Liver (tissue), 9 donors: ENCODE measurements around the gene POU4F3. TPM values are rescaled to one million over a fixed set of nuclear protein-coding genes. Genes with fewer than 3 reads are reported as not detected.

ENCODE experiments used
- DNase-seq: peaks from one replicate; pipeline ENCODE4 v3.0.0-alpha.2; 2017; ENCODE audit warnings: low spot score
- H3K27ac ChIP-seq, 2 donors: one replicate each; pipeline ENCODE4 v1.7.0; 2013; ENCODE audit warnings: inconsistent platforms in 2 of 2, low read length in 2 of 2, control low read depth in 1 of 2, low read depth in 1 of 2, mild to moderate bottlenecking in 1 of 2
- H3K27me3 ChIP-seq, 4 donors: one replicate each; pipeline versions ENCODE4 v1.6.1 to v1.7.0; 2013; ENCODE audit warnings: low read length in 3 of 4, inconsistent platforms in 1 of 4, mild to moderate bottlenecking in 1 of 4, moderate library complexity in 1 of 4; ENCODE audit not compliant: control insufficient read depth in 4 of 4, insufficient read depth in 4 of 4
- H3K36me3 ChIP-seq, 4 donors: one replicate each; pipeline versions ENCODE4 v1.6.1 to v1.7.0; 2013; ENCODE audit warnings: low read length in 3 of 4, mild to moderate bottlenecking in 3 of 4, low read depth in 1 of 4, moderate library complexity in 1 of 4; ENCODE audit not compliant: control insufficient read depth in 4 of 4, insufficient read depth in 3 of 4
- H3K4me1 ChIP-seq, 4 donors: one replicate each; pipeline versions ENCODE4 v1.6.1 to v1.7.0; 2013; ENCODE audit warnings: low read length in 3 of 4, mild to moderate bottlenecking in 3 of 4, moderate library complexity in 1 of 4; ENCODE audit not compliant: control insufficient read depth in 4 of 4, insufficient read depth in 4 of 4
- H3K4me3 ChIP-seq, 3 donors: one replicate each; pipeline versions ENCODE4 v1.6.1 to v1.7.0; 2013; ENCODE audit warnings: low read length in 3 of 3, control low read depth in 1 of 3, low read depth in 1 of 3, mild to moderate bottlenecking in 1 of 3
- H3K9ac ChIP-seq, 2 donors: one replicate each; pipeline ENCODE4 v1.7.0; 2013; ENCODE audit warnings: low read length in 2 of 2, mild to moderate bottlenecking in 2 of 2, moderate library complexity in 2 of 2, control low read depth in 1 of 2, low read depth in 1 of 2
- H3K9me3 ChIP-seq, 4 donors: one replicate each; pipeline versions ENCODE4 v1.6.1 to v1.7.0; 2013; ENCODE audit warnings: low read length in 3 of 4; ENCODE audit not compliant: control insufficient read depth in 4 of 4
- EGR1 ChIP-seq, 2 donors: IDR thresholded peaks; 2 replicates each; pipeline ENCODE4 v1.6.1; 2016 to 2018; ENCODE audit warnings: antibody characterized with exemption in 2 of 2, low read depth in 2 of 2
- FOXA1 ChIP-seq: IDR thresholded peaks from 2 replicates; pipeline ENCODE4 v1.6.1; 2016; ENCODE audit warnings: antibody characterized with exemption
- FOXA2 ChIP-seq: IDR thresholded peaks from 2 replicates; pipeline ENCODE4 v1.6.1; 2016; ENCODE audit warnings: antibody characterized with exemption
- GABPA ChIP-seq, 2 donors: IDR thresholded peaks in 1 of 2; conservative IDR thresholded peaks in 1 of 2; 2 replicates each; pipeline ENCODE4 v1.6.1; 2016; ENCODE audit warnings: antibody characterized with exemption in 2 of 2, mild to moderate bottlenecking in 1 of 2, moderate library complexity in 1 of 2
- HNF4A ChIP-seq, 2 donors: conservative IDR thresholded peaks; 2 replicates each; pipeline ENCODE4 v1.6.1; 2016; ENCODE audit warnings: antibody characterized with exemption in 2 of 2, mild to moderate bottlenecking in 2 of 2
- HNF4G ChIP-seq: IDR thresholded peaks from 2 replicates; pipeline ENCODE4 v1.6.1; 2016; ENCODE audit warnings: antibody characterized with exemption
- JUND ChIP-seq, 2 donors: IDR thresholded peaks; 2 replicates each; pipeline ENCODE4 v1.6.1; 2016; ENCODE audit warnings: antibody characterized with exemption in 2 of 2
- NR2F2 ChIP-seq: IDR thresholded peaks from 2 replicates; pipeline ENCODE4 v1.6.1; 2016; ENCODE audit warnings: antibody characterized with exemption
- RAD21 ChIP-seq, 2 donors: IDR thresholded peaks; 2 replicates each; pipeline ENCODE4 v1.6.1; 2016; ENCODE audit warnings: antibody characterized with exemption in 2 of 2, mild to moderate bottlenecking in 2 of 2
- RXRA ChIP-seq, 2 donors: IDR thresholded peaks; 2 replicates each; pipeline ENCODE4 v1.6.1; 2017 to 2018; ENCODE audit warnings: antibody characterized with exemption in 2 of 2, mild to moderate bottlenecking in 1 of 2
- SP1 ChIP-seq: IDR thresholded peaks from 2 replicates; pipeline ENCODE4 v1.6.1; 2018; ENCODE audit warnings: antibody characterized with exemption, mild to moderate bottlenecking
- TAF1 ChIP-seq: conservative IDR thresholded peaks from 2 replicates; pipeline ENCODE4 v1.6.1; 2016; ENCODE audit warnings: antibody characterized with exemption, mild to moderate bottlenecking
- YY1 ChIP-seq: IDR thresholded peaks from 2 replicates; pipeline ENCODE4 v1.6.1; 2016; ENCODE audit warnings: antibody characterized with exemption, mild to moderate bottlenecking
- WGBS: extraction: QIAGEN DNeasy Blood & Tissue Kit; methylation state at CpG from one replicate; pipeline ENCODE4 v1.1.7; 2013; 5-methylcytosine and 5-hydroxymethylcytosine counted together
- polyA plus RNA-seq, 2 donors: library from polyadenylated mRNA; stranded (reverse) in 1 of 2; unstranded in 1 of 2; fragments of 200-250 nt in 1 of 2; fragments of >200 nt in 1 of 2; fragmentation: Nextera tagmentation in 1 of 2; extraction: Ambion mirVana in 1 of 2; gene quantifications; one replicate each; pipeline versions ENCODE4 v1.2.1 to v1.2.3, GENCODE V29; 2013 to 2015
- total RNA-seq, 2 donors: library from RNA; depleted of rRNA; stranded (reverse); fragments of >200 nt; gene quantifications; one replicate each; pipeline ENCODE4 v1.2.3, GENCODE V29; 2014
- TF ChIP-seq, protein P1 (sequence below): IDR thresholded peaks from 2 replicates; pipeline ENCODE4 v1.6.1; 2016; ENCODE audit warnings: antibody characterized with exemption
- TF ChIP-seq, protein P2 (sequence below): IDR thresholded peaks from 2 replicates; pipeline ENCODE4 v1.6.1; 2016; ENCODE audit warnings: antibody characterized with exemption
- TF ChIP-seq, protein P3 (sequence below): IDR thresholded peaks from 2 replicates; pipeline ENCODE4 v1.6.1; 2016; ENCODE audit warnings: antibody characterized with exemption, mild to moderate bottlenecking
- TF ChIP-seq, protein P4 (sequence below): IDR thresholded peaks from 2 replicates; pipeline ENCODE4 v1.6.1; 2016; ENCODE audit warnings: antibody characterized with exemption
- TF ChIP-seq, protein P5 (sequence below): fragments of 150-350 bp; IDR thresholded peaks from 2 replicates; pipeline ENCODE4 v1.5.1; 2017; ENCODE audit warnings: improper control_type of control experiment, low read depth, low read length; ENCODE audit not compliant: missing input control
- donor health status: healthy.
- donor health status: healthy.
- donor health status: healthy.
- donor health status: healthy.
- donor health status: healthy.

The POU4F3 gene
- total and polyA plus RNA-seq, 4 donors: not detected

DNA sequence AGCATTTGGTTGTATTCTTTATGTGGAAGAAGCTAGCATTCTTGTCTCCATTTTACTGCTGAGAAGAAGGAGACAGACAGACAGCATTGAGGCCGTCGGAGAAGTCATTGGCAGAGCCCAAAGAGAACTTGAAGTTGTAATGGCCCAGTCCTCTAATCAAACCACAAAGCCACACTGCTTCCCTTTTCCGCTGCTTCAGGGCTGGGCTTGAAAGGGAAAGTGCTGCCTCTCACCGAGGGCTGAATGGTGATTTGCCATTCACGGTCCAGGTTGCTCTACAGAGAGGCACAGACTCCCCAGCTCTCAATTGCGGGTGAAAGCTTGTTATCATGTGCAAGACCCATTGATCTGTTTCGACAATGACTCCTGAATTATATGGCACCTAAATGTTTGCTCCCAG, 25.6 kb upstream of the POU4F3 start:
- WGBS: 36% methylated on average over 7 of the region's 7 CpGs
- no peak for DNase-seq
- H3K4me1 ChIP-seq: no peaks in the 10 kb centered on the region
- H3K27ac ChIP-seq: no peak overlapping the region
- no peak for TF ChIP-seq TAF1
- TF ChIP-seq EGR1 (IDR thresholded peaks at IDR 0.05; ENCODE audit: low read depth in 2 of 2): no peak
- TF ChIP-seq, protein P1, sequence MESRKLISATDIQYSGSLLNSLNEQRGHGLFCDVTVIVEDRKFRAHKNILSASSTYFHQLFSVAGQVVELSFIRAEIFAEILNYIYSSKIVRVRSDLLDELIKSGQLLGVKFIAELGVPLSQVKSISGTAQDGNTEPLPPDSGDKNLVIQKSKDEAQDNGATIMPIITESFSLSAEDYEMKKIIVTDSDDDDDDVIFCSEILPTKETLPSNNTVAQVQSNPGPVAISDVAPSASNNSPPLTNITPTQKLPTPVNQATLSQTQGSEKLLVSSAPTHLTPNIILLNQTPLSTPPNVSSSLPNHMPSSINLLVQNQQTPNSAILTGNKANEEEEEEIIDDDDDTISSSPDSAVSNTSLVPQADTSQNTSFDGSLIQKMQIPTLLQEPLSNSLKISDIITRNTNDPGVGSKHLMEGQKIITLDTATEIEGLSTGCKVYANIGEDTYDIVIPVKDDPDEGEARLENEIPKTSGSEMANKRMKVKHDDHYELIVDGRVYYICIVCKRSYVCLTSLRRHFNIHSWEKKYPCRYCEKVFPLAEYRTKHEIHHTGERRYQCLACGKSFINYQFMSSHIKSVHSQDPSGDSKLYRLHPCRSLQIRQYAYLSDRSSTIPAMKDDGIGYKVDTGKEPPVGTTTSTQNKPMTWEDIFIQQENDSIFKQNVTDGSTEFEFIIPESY: no peak
- no peak for TF ChIP-seq YY1
- TF ChIP-seq, protein P2, sequence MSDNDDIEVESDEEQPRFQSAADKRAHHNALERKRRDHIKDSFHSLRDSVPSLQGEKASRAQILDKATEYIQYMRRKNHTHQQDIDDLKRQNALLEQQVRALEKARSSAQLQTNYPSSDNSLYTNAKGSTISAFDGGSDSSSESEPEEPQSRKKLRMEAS: no peak
- TF ChIP-seq, protein P3, sequence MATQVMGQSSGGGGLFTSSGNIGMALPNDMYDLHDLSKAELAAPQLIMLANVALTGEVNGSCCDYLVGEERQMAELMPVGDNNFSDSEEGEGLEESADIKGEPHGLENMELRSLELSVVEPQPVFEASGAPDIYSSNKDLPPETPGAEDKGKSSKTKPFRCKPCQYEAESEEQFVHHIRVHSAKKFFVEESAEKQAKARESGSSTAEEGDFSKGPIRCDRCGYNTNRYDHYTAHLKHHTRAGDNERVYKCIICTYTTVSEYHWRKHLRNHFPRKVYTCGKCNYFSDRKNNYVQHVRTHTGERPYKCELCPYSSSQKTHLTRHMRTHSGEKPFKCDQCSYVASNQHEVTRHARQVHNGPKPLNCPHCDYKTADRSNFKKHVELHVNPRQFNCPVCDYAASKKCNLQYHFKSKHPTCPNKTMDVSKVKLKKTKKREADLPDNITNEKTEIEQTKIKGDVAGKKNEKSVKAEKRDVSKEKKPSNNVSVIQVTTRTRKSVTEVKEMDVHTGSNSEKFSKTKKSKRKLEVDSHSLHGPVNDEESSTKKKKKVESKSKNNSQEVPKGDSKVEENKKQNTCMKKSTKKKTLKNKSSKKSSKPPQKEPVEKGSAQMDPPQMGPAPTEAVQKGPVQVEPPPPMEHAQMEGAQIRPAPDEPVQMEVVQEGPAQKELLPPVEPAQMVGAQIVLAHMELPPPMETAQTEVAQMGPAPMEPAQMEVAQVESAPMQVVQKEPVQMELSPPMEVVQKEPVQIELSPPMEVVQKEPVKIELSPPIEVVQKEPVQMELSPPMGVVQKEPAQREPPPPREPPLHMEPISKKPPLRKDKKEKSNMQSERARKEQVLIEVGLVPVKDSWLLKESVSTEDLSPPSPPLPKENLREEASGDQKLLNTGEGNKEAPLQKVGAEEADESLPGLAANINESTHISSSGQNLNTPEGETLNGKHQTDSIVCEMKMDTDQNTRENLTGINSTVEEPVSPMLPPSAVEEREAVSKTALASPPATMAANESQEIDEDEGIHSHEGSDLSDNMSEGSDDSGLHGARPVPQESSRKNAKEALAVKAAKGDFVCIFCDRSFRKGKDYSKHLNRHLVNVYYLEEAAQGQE: no peak
- TF ChIP-seq, protein P4, sequence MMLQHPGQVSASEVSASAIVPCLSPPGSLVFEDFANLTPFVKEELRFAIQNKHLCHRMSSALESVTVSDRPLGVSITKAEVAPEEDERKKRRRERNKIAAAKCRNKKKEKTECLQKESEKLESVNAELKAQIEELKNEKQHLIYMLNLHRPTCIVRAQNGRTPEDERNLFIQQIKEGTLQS: no peak
- TF ChIP-seq, protein P5, sequence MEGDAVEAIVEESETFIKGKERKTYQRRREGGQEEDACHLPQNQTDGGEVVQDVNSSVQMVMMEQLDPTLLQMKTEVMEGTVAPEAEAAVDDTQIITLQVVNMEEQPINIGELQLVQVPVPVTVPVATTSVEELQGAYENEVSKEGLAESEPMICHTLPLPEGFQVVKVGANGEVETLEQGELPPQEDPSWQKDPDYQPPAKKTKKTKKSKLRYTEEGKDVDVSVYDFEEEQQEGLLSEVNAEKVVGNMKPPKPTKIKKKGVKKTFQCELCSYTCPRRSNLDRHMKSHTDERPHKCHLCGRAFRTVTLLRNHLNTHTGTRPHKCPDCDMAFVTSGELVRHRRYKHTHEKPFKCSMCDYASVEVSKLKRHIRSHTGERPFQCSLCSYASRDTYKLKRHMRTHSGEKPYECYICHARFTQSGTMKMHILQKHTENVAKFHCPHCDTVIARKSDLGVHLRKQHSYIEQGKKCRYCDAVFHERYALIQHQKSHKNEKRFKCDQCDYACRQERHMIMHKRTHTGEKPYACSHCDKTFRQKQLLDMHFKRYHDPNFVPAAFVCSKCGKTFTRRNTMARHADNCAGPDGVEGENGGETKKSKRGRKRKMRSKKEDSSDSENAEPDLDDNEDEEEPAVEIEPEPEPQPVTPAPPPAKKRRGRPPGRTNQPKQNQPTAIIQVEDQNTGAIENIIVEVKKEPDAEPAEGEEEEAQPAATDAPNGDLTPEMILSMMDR: no peak
- TF ChIP-seq FOXA1: no peak
- no peak for TF ChIP-seq GABPA (IDR thresholded peaks at IDR 0.05 in 1 of 2, conservative IDR thresholded peaks at IDR 0.05 in 1 of 2)
- no peak for TF ChIP-seq FOXA2
- no peak for TF ChIP-seq HNF4G
- no peak for TF ChIP-seq SP1
- no peak for TF ChIP-seq NR2F2
- no peak for TF ChIP-seq JUND (IDR thresholded peaks at IDR 0.05)
- TF ChIP-seq RXRA (IDR thresholded peaks at IDR 0.05): no peak
- no peak for TF ChIP-seq RAD21 (IDR thresholded peaks at IDR 0.05)
- TF ChIP-seq HNF4A (conservative IDR thresholded peaks at IDR 0.05): no peak
- no peak overlapping the region for H3K9ac ChIP-seq
- no peaks in the 10 kb centered on the region for H3K36me3 ChIP-seq
- H3K27me3 ChIP-seq: no peaks in the 10 kb centered on the region
- no peak overlapping the region for H3K4me3 ChIP-seq
- H3K9me3 ChIP-seq: no peaks in the 10 kb centered on the region
